ENCODE measurements around the gene TCAP. TPM values are rescaled to one million over a fixed set of nuclear protein-coding genes. Genes with fewer than 3 reads are reported as not detected.
A peak's percentile ranks its signal among the peaks of the same experiment; 100 is the strongest.
"Not testable (repeated sequence)": the region's sequence is repeated elsewhere in the genome, so short reads cannot be mapped to it uniquely, and the experiment has no call there.

The TCAP gene
- total RNA-seq, 1 donor from 2014 or later, result 0.40 TPM

- no peak for ATAC-seq
Observed at GRCh38 chr17:39684369-39685192, 19.4 kb downstream of the TCAP start.

DNA sequence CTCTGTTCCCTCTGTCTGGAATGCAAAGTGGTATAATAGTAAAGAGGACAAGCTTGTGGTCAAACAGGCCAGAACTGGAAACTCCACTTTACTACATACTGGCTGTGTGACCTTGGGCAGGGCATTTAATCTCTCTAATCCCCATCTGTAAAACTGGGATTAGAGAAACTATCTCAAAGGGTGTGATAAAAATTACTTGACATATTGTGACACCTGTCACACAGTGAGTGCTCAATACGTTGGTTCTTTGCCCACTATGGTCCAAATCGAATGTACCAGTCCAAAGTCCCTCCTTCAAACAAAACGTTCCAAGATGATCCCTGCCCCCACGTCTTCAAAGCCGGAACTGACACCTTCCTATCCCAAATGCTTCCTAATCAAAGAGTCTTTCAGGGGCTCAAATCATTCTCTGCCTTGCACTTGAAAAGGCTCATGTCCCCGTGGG lies 22.0 kb downstream of the TCAP start:
- peak; percentile 68 for ATAC-seq

DNA sequence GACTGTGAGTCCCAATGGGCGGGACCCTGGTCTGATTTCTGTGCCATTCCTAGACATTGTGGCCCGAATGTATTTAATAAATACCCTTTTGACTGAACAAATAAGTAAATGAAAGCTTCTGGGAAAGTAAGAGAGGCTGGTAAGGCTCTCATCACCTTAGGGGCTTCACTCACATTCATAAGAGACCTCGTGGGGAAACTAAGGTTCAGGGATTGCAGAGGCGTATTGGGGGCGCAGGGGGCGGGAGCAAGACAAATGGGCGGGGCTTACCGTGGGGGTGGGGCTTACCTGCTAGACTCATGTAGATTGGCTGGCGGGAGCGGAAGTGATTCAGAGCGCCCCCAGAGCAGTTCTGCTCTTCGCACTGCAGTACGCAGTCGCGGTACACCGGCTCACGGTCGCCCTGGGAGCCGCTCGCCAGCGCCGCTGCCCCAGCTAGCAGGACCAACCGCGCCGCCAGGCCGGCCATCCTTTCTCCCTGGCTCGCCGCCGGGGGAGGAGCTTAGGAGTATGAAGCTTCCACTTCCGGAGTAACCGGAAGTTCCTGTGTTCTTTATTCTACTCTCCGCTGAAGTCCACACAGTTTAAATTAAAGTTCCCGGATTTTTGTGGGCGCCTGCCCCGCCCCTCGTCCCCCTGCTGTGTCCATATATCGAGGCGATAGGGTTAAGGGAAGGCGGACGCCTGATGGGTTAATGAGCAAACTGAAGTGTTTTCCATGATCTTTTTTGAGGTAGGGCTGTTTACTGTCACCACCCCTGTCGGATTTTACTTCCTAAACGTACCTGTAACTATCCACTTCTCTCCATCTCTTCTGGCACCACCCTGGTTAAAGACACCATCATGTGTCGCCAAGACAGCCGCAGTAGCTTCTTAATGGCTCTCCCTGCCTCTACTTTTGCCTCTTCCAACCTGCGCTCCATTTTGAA lies 22.7 kb downstream of the TCAP start, which contains the start of gene PGAP3:
PGAP3 (minus strand) TSS at position 512 of the 929 bp plus-strand sequence; CDS start at position 469, 43 bp downstream.
- peak; percentile 82 for ATAC-seq

GRCh38 chr17:39688475-39688835 lies 23.3 kb downstream of the TCAP start:
- ATAC-seq, result no peak

DNA sequence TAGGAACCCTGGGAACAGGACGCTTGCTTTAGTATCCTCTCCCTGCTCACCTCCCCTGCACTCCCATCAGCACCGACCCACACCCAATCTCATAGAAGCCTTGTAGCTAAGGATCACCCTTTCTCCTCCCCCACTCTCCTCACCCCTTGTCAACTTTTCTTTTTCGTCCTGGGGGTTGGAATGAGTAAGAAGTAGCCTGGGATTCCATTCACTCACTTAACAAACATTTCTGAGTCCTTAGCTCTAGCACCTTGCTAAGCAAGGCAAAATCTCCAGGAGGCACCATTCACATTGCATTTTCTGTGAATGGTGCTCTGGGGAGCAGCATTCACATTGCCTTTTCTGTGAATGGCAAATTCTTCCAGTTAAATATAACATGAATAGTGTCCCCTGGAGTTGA lies 23.8 kb downstream of the TCAP start:
- no peak for ATAC-seq

DNA sequence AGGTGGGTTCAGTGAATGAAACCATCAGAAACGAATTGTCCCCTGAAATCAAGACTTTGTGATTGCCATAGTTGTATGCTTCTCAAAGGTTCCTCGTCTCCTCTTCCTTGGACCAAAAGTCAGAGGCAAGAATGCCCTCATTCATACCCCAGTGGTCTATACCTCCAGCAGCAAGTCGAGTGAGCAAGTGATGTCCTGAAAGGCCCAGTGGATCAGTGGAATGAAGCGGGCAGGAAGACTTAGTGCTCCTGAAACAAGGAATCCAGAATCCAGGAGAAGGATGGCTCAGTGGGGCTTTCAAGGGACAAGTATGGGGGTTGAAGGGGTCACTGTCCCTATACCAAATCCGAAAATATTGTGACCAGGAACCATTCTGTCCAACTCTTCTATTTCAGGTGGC lies 29.4 kb downstream of the TCAP start:
- ATAC-seq, result no peak

- ATAC-seq, result no peak
Observed at GRCh38 chr17:39695089-39695474, 29.9 kb downstream of the TCAP start.

DNA sequence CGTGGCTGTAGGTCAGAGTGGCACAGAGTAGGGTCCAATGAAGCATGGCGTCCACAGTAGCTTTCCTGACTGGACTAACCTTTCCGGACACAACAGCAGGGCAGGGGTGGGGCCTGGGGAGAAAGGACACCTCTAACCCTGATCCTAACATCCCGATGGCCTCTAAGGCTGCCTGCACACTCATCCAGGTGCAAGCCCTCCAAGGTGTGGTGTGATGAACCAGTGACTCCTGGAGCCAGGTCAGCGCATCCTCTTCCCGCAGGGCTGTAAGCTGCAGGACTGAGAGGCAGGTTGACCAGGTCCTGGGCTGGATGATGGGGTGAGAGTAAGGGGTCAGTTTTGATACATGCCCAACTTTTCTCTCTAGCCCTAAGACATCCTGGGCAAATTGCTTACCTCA lies 31.6 kb downstream of the TCAP start:
- ATAC-seq, result no peak

DNA sequence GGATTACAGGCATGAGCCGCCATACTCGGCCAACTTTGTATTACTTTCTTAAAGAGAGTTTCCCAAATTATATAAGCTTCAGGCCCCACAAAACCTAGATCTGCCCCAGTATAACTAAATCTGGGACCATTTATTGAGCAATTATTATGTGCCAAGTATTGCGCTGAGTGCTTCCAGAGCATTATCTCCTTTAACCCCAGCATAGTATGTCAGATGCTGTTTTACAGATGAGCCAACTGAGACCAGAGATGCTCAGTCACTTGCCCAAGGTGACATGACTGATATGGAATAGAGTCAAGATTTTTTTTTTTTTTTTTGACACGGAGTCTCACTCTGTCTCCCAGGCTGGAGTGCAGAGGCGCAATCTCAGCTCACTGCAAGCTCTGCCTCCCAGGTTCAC lies 32.8 kb downstream of the TCAP start:
- no peak for ATAC-seq

DNA sequence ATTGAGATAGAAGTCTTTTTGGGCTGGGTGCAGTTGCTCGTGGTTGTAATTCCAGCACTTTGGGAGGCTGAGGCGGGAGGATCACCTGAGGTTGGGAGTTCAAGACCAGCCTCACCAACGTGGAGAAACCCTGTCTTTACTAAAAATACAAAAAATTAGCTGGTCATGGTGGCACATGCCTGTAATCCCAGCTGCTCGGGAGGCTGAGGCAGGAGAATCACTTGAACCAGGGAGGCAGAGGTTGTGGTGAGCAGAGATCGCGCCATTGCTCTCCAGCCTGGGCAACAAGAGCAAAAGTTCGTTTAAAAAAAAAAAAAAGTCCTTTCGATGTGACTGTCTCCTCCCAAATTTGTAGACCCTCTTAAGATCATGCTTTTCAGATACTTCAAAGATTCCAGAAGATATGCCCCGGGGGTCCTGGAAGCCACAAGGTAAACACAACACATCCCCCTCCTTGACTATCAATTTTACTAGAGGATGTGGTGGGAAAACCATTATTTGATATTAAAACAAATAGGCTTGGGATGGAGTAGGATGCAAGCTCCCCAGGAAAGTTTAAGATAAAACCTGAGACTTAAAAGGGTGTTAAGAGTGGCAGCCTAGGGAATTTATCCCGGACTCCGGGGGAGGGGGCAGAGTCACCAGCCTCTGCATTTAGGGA lies 34.1 kb downstream of the TCAP start:
- not testable (repeated sequence) for ATAC-seq

DNA sequence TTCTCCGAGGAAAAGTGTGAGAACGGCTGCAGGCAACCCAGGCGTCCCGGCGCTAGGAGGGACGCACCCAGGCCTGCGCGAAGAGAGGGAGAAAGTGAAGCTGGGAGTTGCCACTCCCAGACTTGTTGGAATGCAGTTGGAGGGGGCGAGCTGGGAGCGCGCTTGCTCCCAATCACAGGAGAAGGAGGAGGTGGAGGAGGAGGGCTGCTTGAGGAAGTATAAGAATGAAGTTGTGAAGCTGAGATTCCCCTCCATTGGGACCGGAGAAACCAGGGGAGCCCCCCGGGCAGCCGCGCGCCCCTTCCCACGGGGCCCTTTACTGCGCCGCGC lies 34.6 kb downstream of the TCAP start, which contains the start of gene ERBB2:
ERBB2 (plus strand) TSS at position 247 of the 330 bp plus-strand sequence. CDS start 175 bp downstream, outside the sequence.
- ATAC-seq, result peak; percentile 78

DNA sequence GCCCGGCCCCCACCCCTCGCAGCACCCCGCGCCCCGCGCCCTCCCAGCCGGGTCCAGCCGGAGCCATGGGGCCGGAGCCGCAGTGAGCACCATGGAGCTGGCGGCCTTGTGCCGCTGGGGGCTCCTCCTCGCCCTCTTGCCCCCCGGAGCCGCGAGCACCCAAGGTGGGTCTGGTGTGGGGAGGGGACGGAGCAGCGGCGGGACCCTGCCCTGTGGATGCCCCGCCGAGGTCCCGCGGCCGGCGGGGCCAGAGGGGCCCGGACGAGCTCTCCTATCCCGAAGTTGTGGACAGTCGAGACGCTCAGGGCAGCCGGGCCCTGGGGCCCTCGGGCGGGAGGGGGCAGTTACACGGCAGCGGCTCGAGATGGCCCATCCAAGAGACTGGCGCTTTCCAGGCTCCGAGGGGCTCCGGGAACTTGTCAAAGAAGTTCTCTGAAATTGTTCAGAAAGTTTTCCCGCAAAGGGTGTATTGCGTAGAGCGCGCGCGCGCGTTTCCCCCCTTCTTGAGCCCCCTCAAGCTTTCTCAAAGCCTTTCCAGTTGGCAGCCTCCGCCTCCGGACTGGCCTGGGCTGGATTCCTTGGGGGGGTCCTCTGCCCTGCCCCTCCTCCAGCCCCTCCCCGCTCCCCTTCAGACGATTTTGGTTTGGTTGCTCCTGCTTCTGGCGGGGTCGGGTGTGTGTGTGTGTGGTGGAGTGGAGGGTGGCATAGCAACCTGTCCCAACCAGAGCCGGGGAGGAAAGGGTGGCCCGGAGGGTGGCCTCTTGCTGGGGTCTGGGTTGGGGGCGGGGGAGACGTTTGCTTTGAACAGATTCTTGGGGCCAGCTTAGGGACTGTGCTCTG lies 35.2 kb downstream of the TCAP start:
- ATAC-seq, result peak; percentile 14

DNA sequence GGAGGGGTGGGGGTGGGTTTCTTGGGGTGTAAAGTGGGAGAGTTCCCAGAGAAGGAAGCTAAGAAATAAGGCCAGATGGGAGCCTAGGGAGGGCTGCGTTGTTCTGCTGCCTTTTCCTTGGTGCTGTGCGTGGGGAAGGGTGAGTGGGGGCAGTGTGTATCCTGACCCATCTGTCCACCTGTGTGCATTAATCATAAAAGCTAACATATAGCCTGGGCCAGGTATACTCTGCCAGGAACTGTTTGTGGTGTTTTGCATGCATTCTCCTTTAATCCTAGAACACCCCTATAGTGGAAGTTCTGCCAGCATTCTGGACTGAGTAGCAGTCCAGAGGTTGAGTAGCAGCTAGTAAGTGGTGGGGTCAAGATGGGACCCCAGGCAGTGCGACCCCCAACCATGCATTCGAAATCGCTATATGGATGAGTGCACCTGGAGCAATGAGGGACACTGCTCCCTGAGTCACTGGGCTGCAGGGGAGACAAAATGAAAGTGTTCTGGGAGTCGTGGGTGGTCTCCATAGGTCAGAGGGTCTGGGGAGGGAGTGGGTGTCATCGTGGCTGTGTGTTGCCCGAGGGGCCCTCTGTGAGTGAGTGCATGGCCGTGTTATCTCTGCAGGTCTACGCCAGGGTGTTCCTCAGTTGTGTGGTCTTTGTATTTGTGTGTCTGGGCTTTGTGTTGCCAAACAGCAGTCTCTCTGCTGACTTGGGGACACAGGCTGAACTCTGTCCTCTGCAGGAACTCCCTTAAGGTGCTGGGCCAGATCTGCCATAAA lies 36.0 kb downstream of the TCAP start:
- ATAC-seq, result peak; percentile 13

DNA sequence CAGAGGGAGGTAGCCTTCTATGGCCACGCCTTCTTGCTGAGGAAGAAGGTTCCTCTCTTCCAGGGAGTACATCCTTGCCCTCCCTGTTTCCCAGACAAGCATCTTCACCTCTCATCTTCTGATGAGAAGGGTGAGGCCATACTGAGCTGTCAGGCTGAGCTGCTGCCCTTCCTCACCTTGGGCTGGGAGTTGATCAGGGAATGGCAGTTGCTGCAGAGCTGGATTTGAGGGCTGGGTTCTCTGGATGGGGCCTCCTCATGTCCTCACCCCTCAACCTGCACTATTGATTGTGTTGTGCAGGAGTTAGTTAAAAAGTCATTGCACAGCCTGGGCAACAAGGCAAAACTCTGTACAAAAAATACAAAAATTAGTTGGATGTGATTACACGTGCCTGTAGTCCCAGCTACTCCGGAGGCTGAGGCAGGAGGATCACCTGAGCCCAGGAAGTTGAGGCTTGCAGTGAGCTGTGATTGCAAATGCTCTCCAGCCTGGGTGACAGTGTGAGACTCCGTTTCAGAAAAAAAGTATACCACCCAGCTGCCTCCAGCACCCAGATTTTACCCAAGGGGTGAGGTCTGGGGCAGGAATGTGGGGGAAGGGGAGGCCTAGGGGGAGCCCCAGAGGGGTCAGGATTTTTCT lies 36.8 kb downstream of the TCAP start:
- no peak for ATAC-seq

- ATAC-seq, result no peak
Observed at GRCh38 chr17:39702901-39703893, 38.0 kb downstream of the TCAP start.

DNA sequence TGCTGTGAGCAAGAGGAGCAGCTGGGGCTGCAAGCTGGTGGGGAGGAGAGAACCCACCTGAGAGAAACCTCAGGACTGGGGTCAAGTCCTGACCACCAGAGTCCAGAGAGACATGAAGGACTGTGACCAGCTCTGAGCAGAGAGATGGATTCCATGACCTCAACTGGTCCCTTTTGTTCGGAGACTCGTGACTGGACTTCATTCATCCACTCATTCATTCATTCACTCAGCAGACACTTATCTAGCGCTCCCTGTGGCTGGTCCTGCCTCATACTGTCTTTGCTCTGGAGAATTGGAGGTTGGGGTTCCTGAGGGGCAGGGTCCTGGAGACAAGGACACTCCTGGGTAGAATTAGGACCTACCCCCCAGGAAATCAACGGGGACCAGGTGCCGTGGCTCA lies 38.8 kb downstream of the TCAP start:
- ATAC-seq, result no peak

DNA sequence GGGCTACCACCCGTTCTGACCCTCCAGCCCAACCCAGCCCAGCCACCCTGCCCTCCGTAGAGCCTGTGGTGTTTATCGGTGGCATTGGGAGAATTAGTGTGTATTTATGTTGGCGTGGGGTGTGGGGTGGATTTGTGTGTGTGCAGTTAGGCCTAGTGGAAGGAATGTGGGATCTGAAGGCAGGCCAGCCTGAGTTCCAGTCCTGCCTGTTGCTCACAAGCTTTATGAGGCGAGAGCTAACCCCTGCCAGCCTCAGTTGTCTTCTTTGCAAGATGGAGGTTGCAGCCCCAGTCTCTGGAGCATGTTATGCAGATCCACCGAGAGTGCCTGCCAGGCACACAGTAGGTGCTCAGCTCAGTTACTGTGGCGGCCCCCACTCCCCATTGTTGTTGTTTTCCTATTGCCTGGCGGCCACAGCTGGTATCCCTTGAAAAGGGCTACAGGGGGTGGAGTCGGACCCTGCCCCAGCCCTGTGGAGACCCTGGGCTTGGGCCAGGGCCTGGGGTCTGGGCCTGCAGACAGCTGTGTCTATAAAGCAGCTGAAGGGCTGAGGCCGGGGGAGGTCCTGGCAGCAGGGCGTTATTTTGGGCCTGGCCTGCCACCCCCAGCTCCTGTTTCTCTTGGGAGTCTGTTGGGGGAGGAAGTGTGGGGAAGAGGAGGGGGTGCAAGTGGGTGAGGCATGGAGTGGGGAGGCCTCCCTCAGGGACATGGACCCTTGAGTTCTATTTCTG lies 39.8 kb downstream of the TCAP start:
- ATAC-seq, result peak; percentile 27

DNA sequence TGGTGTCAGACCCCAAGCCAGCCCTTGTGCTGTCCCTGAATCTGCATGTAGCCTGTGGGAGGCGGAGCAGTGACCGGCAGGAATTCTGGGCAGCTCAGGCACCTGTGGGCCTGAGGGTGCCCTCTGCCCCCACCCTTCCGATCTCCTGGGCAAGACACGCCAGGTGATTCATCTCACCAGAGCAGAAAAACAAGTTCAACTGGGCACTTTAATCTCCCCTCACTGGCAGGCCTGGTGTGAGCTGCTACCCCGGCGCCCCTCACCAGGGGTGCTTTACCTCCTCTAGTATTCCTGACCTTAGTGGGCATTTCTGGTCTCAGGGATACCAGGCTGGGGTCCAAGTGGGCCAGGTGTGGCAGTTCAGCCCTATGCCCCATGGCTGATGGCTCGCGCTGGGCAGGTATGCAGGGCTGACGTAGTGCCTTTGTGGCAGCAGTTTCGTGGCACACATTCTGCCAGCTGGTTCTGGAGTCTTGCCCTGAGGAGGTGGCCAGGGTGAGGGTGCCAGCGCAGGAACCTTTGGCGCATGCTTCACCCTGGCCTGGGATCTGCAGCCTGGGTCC lies 40.7 kb downstream of the TCAP start:
- peak; percentile 85 for ATAC-seq

Measured in esophagus mucosa (tissue), 1 donor.